Fibroblast of the aortic adventitia (primary cell): ENCODE measurements around the gene MTOR. TPM values are rescaled to one million over a fixed set of nuclear protein-coding genes. Genes with fewer than 3 reads are reported as not detected.

ENCODE experiments used
- DNase-seq: peaks from one replicate; pipeline ENCODE4 v3.0.0-alpha.2; 2010; ENCODE audit warnings: low read depth
- H3K4me3 ChIP-seq: 2 replicates; pipeline ENCODE4 v1.5.1; 2011; ENCODE audit warnings: low read depth, mild to moderate bottlenecking, control low read depth, low read length, moderate library complexity
- total RNA-seq: library from RNA; depleted of rRNA; stranded (reverse); fragments of >200 nt; gene quantifications from 2 replicates; pipeline ENCODE4 v1.2.3, GENCODE V29; 2012; ENCODE audit warnings: low replicate concordance
- TF ChIP-seq, protein P1 (sequence below): IDR thresholded peaks from 2 replicates; pipeline ENCODE4 v1.5.1; 2011; ENCODE audit warnings: mild to moderate bottlenecking, low read length, control low read depth, inconsistent platforms; ENCODE audit not compliant: insufficient read depth

MTOR gene
- total RNA-seq, 1 donor: 36.3 TPM

DNA sequence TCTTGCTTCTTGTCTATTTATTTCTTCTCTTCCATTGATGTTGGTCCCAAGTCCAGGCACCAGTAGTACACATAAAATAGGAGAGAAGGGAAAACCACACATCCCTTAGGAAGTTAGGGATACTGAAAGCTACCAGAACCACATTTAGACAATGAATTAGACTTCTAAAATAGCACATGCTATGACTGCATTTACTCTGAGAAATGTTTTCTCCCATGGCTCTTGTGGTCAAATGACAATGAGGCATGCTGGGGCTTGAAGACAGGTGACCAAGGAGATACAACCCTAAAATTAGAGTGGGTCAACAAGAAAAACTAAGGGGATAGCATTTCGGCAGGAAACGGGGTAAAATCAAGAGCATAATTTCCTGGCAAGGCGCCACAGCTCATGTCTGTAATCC, 17.1 kb downstream of the MTOR start:
- TF ChIP-seq, protein P1, sequence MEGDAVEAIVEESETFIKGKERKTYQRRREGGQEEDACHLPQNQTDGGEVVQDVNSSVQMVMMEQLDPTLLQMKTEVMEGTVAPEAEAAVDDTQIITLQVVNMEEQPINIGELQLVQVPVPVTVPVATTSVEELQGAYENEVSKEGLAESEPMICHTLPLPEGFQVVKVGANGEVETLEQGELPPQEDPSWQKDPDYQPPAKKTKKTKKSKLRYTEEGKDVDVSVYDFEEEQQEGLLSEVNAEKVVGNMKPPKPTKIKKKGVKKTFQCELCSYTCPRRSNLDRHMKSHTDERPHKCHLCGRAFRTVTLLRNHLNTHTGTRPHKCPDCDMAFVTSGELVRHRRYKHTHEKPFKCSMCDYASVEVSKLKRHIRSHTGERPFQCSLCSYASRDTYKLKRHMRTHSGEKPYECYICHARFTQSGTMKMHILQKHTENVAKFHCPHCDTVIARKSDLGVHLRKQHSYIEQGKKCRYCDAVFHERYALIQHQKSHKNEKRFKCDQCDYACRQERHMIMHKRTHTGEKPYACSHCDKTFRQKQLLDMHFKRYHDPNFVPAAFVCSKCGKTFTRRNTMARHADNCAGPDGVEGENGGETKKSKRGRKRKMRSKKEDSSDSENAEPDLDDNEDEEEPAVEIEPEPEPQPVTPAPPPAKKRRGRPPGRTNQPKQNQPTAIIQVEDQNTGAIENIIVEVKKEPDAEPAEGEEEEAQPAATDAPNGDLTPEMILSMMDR: no peak
- H3K4me3 ChIP-seq: no peak overlapping the region
- DNase-seq: no peak

DNA sequence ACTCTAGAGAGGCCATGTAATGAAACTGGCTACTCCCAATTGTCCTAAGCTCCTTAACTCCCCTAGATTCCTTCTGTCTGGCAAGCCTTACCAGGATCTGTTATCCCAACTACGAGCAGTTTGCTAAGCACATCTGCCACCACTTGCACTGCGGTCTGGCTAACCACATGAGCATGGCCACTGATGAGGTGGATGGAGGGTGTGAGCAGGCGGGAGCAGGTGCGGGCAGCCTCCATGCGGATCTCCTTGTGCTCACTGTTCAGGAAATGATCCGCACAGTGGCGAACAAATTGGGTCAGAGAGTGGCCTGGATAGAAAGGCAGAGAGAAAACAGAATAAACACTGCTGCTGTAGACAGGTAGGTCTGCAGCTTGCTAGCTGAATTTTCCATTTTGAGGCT, 24.0 kb downstream of the MTOR start:
- TF ChIP-seq, protein P1: no peak
- no peak overlapping the region for H3K4me3 ChIP-seq
- no peak for DNase-seq

GRCh38 chr1:11237356-11237755, 25.0 kb downstream of the MTOR start:
- DNase-seq: no peak
- no peak overlapping the region for H3K4me3 ChIP-seq

DNA sequence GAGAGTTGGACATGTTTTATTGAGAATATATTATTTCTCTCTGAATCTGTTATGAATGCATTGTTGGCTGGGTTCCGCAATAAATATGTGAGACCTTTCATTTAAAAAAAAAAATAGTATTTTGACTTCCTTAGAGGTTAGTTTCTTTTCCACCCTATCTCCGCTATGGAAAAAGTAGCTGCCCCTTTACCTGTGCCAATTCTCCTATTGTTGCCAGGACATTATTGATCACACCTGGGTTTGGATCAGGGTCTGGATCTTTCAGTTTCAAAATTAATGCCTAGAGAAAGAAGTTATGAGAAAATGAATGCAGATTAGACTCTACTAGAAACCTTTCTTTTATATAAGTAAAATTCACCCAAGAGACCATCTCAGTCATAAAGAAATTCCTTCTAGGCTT, 29.1 kb downstream of the MTOR start:
- no peak for DNase-seq
- no peak overlapping the region for H3K4me3 ChIP-seq
- TF ChIP-seq, protein P1: no peak

More at GRCh38 chr1:11237356-11237755, 25.0 kb downstream of the MTOR start:
- TF ChIP-seq, protein P1: no peak

- H3K4me3 ChIP-seq: no peak overlapping the region
- DNase-seq: no peak
- TF ChIP-seq, protein P1: no peak
These were observed 33.1 kb downstream of the MTOR start for GRCh38 chr1:11229203-11229602.

DNA sequence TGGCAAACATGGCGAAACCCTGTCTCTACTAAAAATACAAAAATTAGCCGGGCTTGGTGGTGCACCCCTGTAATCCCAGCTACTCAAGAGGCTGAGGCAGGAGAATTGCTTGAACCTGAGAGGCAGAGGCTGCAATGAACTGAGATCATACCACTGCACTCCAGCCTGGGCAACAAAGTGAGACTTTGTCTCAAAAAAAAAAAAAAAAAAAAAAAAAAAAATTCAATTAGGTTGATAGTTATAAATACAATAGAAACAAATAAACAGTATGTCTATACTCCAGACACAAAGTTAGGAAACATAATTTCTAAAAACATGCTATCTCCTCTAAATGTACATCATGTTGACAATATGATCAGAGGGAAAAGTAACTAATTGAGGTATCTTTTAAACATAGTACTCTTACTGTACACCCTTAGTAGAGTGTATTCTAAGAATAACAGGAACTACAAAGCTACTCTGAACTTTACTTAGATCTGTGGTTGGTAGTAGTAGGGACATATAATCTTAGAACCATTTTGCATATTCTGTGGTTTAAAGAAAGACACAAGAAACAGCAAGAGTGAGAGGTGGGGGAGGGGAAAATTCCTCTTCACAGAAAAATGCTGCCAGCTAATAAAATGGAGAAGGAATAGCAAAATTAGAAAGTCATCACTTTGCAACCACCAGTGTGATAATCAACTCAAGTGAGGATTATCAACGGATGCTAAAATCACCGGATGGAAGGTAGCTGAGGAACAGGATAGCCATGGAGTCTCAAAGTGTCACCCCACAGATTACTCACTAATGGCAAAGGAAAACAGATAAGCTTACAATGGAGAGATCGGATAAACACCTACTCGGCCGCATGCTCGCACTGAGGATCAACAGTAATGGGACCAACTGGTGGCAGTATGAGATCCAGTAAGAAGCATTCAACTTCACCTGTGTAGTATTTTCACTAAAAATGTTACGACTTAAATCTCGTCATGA, 35.0 kb downstream of the MTOR start:
- no peak overlapping the region for H3K4me3 ChIP-seq
- TF ChIP-seq, protein P1: no peak
- no peak for DNase-seq
